KMS-11 (cell line): ENCODE results near the gene CHD5.

Experiments used
- H2AFZ ChIP-seq: fragments of 200-600 bp; sonication (generic); 2 replicates; pipeline ENCODE4 v1.6.1; 2016; ENCODE audit warnings: antibody characterized with exemption, mixed run types, low read depth
- H3K27ac ChIP-seq: fragments of 200-600 bp; sonication (generic); 2 replicates; pipeline ENCODE4 v1.6.1; 2016; ENCODE audit warnings: mild to moderate bottlenecking, mixed run types
- H3K27me3 ChIP-seq: fragments of 200-600 bp; sonication (generic); 2 replicates; pipeline ENCODE4 v1.6.1; 2017; ENCODE audit warnings: mild to moderate bottlenecking, low read depth, mixed run types, moderate library complexity; ENCODE audit not compliant: insufficient read depth
- H3K36me3 ChIP-seq: fragments of 200-600 bp; sonication (generic); 2 replicates; pipeline ENCODE4 v1.6.1; 2017; ENCODE audit warnings: mild to moderate bottlenecking, mixed run types; ENCODE audit not compliant: insufficient read depth
- H3K4me1 ChIP-seq: fragments of 200-600 bp; sonication (generic); 2 replicates; pipeline ENCODE4 v1.6.1; 2016; ENCODE audit warnings: mild to moderate bottlenecking, low read depth, mixed run types; ENCODE audit not compliant: poor library complexity, severe bottlenecking
- H3K4me2 ChIP-seq: fragments of 200-600 bp; sonication (generic); 2 replicates; pipeline ENCODE4 v1.7.0; 2016; ENCODE audit warnings: mild to moderate bottlenecking, mixed run types
- H3K4me3 ChIP-seq: fragments of 200-600 bp; sonication (generic); IDR thresholded peaks from 2 replicates; pipeline ENCODE4 v1.6.1; 2017; ENCODE audit warnings: low read depth, low read length, mixed read lengths; ENCODE audit not compliant: insufficient read depth
- H3K79me2 ChIP-seq: fragments of 200-600 bp; sonication (generic); 2 replicates; pipeline ENCODE4 v1.6.1; 2016; ENCODE audit warnings: low read depth, mixed run types; ENCODE audit not compliant: insufficient read depth
- H3K9ac ChIP-seq: fragments of 200-600 bp; sonication (generic); 2 replicates; pipeline ENCODE4 v1.6.1; 2016; ENCODE audit warnings: mild to moderate bottlenecking, mixed run types
- H4K20me1 ChIP-seq: fragments of 200-600 bp; sonication (generic); 2 replicates; pipeline ENCODE4 v1.6.1; 2016; ENCODE audit warnings: mild to moderate bottlenecking, mixed run types; ENCODE audit not compliant: insufficient read depth
- TF ChIP-seq, protein P1 (sequence below): fragments of 200-600 bp; sonication (generic); conservative IDR thresholded peaks from 2 replicates; pipeline ENCODE4 v1.6.1; 2017; ENCODE audit warnings: low read depth, mild to moderate bottlenecking, antibody characterized with exemption, low read length, moderate library complexity, mixed read lengths

CHD5 gene

DNA sequence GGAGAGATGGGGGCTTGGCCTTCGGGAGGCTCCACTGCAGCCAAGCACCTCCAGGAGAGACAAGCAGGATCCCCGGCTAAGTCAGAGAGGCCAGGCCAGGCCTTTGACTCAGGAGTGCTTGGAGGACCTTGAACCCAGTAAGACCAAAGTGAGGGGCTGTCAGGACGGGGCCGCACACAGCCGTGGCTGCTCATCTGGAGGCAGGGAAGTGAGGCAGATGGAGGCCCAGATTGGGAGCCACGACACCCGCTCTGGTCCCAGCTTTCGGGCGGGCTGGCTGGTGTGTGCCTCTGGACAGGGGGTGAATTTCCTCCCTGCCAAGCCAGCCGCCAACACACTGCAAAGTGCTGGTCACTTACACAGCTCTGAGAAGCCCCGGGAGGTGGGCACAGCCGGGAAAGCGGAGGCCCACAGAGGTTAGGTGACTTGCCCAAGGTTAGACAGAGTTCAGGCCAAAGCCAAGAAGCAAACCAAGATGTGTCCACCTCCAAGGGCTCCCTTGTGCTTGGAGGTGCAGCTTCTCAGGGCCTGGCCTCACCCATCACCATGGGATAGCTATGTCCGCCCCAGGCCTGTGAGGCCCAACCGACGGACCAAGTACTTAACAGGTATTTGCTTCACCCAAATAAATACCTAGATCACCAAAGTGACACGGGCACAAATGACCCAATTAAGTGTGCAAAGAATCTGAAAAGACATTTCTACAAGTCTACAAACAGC, 58.3 kb downstream of the CHD5 start:
- no peak overlapping the region for H3K4me3 ChIP-seq
- peaks cover 74% of the 10 kb centered on the region for H3K27me3 ChIP-seq
- H3K79me2 ChIP-seq, result no peaks in the 10 kb centered on the region
- no peak overlapping the region for H3K9ac ChIP-seq
- no peak overlapping the region for H2AFZ ChIP-seq
- no peaks in the 10 kb centered on the region for H4K20me1 ChIP-seq
- no peaks in the 10 kb centered on the region for H3K36me3 ChIP-seq
- no peaks in the 10 kb centered on the region for H3K4me1 ChIP-seq
- no peak overlapping the region for H3K4me2 ChIP-seq
- no peak overlapping the region for H3K27ac ChIP-seq
- TF ChIP-seq, protein P1, sequence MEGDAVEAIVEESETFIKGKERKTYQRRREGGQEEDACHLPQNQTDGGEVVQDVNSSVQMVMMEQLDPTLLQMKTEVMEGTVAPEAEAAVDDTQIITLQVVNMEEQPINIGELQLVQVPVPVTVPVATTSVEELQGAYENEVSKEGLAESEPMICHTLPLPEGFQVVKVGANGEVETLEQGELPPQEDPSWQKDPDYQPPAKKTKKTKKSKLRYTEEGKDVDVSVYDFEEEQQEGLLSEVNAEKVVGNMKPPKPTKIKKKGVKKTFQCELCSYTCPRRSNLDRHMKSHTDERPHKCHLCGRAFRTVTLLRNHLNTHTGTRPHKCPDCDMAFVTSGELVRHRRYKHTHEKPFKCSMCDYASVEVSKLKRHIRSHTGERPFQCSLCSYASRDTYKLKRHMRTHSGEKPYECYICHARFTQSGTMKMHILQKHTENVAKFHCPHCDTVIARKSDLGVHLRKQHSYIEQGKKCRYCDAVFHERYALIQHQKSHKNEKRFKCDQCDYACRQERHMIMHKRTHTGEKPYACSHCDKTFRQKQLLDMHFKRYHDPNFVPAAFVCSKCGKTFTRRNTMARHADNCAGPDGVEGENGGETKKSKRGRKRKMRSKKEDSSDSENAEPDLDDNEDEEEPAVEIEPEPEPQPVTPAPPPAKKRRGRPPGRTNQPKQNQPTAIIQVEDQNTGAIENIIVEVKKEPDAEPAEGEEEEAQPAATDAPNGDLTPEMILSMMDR, result no peak

DNA sequence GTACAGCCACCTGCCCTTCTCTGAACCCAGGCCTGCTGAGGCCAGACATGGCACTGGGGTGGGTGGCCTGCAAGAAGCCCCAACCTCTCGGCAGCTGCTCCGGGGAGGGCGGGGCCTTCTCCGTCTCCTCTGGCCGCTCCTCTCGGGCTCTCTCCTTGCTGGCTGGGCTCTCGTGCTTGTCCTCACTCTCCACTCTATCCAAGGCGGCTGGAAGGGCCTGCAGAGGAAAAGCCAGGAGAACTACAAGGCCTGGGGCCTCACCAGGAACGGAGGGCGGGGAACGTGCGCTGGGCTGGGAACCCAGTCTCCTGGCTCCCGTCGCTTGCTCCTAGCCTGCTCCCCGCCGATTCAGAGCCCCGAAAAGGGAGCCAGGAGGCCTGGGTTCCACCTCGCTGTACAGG, 59.1 kb downstream of the CHD5 start:
- no peak overlapping the region for H3K4me3 ChIP-seq
- no peak overlapping the region for H3K4me2 ChIP-seq
- peaks cover 70% of the 10 kb centered on the region for H3K27me3 ChIP-seq
- H3K36me3 ChIP-seq, result no peaks in the 10 kb centered on the region
- H2AFZ ChIP-seq, result no peak overlapping the region
- H3K27ac ChIP-seq, result no peak overlapping the region
- H4K20me1 ChIP-seq, result no peaks in the 10 kb centered on the region
- no peaks in the 10 kb centered on the region for H3K79me2 ChIP-seq
- no peak overlapping the region for H3K9ac ChIP-seq
- H3K4me1 ChIP-seq, result no peaks in the 10 kb centered on the region
- TF ChIP-seq, protein P1, result no peak

DNA sequence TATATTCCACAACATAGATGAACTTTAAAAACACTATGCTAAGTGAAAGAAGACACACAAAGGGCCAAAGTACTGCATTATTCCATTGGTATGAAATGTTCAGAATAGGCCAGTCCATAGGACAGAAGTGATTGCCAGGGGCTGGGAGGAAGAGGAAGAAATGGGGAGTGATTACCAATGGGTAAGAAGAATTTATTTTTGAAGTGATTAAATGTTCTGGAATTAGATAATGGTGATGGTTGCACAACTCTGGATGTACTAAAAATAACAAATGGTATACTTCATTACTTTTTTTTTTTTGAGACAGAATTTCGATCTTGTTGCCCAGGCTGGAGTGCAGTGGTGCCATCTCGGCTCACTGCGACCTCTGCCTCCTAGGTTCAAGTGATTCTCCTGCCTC, 61.7 kb downstream of the CHD5 start:
- no peaks in the 10 kb centered on the region for H3K79me2 ChIP-seq
- no peak overlapping the region for H3K9ac ChIP-seq
- peaks cover 62% of the 10 kb centered on the region for H3K27me3 ChIP-seq
- no peak overlapping the region for H2AFZ ChIP-seq
- H3K27ac ChIP-seq, result no peak overlapping the region
- no peaks in the 10 kb centered on the region for H3K36me3 ChIP-seq
- no peak overlapping the region for H3K4me2 ChIP-seq
- H3K4me1 ChIP-seq, result no peaks in the 10 kb centered on the region
- no peaks in the 10 kb centered on the region for H4K20me1 ChIP-seq
- TF ChIP-seq, protein P1, result no peak
- no peak overlapping the region for H3K4me3 ChIP-seq

DNA sequence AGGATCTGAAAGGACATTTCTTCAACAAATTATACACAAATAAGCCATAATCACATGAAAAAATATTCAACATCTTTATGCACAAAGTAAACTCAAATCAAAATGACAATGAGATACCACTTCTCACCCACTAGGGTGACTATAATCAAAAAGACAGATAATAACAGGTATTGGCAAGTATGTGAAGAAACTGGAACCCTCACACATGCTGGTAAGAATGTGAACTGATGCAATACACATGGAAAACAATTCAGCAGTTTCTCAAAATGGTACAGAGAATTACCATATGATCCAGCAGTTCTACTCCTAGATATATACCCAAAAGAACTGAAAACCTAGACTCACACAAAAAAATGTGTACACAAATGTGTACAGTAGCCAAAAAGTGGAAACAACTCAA, 62.5 kb downstream of the CHD5 start:
- no peak overlapping the region for H3K9ac ChIP-seq
- no peak overlapping the region for H3K27ac ChIP-seq
- no peaks in the 10 kb centered on the region for H3K79me2 ChIP-seq
- H3K4me3 ChIP-seq, result no peak overlapping the region
- H3K4me1 ChIP-seq, result no peaks in the 10 kb centered on the region
- no peaks in the 10 kb centered on the region for H3K36me3 ChIP-seq
- TF ChIP-seq, protein P1, result no peak
- peaks cover 62% of the 10 kb centered on the region for H3K27me3 ChIP-seq
- H3K4me2 ChIP-seq, result no peak overlapping the region
- no peak overlapping the region for H2AFZ ChIP-seq
- H4K20me1 ChIP-seq, result no peaks in the 10 kb centered on the region
